Gastrocnemius medialis (tissue), 4 donors: ENCODE results near the gene CTNNA2.

Experiments used
- POLR2A ChIP-seq, 2 donors: fragments of 450-650 bp; IDR thresholded peaks; one replicate each; pipeline ENCODE4 v1.6.1; 2017; ENCODE audit warnings: antibody characterized with exemption in 2 of 2, mild to moderate bottlenecking in 2 of 2, moderate library complexity in 2 of 2
- TF ChIP-seq, protein P1 (sequence below), 5 experiments: fragments of 450-650 bp in 3 of 5; fragments of 200-600 bp in 2 of 5; sonication (generic) in 2 of 5; IDR thresholded peaks in 4 of 5; conservative IDR thresholded peaks in 1 of 5; 1 replicate in 4 of 5; 2 replicates in 1 of 5; pipeline ENCODE4 v1.5.1; 2016 to 2019; ENCODE audit warnings: antibody characterized with exemption in 5 of 5, mild to moderate bottlenecking in 3 of 5, moderate library complexity in 3 of 5

DNA sequence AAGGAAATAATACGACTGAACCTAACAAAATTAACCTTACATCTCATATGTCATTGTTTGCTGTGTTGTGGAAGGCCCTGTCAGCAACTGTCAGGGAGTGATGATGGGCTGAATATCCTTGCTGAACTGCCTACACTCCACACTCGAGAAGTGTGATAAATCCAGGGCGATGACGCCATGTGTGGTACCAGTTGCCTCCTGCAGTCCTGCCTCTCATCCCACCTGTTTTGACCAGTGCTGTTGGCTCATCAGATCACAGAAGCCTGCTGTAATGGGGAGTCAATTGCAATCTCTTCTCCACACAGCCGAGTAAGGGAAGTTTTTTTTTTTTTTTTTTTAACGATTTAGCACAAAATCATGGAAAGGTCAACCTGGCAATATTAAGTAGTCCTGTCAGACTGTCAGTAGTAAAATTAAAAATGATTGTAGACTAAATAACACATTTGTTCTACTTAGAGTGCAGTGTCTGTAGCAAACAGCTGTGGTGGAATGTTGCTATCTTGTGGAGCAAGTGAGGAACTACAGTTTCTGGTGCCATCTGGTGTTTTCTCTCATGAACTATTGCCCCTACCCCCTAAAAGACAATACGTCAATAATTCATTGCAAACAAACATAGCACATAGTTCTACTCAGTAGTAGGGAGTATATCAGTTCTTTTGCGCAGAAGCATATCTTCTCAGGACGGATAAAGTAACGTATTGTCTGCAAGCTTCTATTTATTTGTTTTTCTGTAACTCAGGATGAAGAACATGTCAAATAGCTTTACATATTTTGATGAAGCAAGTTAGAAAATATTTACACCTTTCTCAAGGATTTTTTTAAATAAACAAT lies 347.6 kb downstream of the CTNNA2 start:
- TF ChIP-seq, protein P1, sequence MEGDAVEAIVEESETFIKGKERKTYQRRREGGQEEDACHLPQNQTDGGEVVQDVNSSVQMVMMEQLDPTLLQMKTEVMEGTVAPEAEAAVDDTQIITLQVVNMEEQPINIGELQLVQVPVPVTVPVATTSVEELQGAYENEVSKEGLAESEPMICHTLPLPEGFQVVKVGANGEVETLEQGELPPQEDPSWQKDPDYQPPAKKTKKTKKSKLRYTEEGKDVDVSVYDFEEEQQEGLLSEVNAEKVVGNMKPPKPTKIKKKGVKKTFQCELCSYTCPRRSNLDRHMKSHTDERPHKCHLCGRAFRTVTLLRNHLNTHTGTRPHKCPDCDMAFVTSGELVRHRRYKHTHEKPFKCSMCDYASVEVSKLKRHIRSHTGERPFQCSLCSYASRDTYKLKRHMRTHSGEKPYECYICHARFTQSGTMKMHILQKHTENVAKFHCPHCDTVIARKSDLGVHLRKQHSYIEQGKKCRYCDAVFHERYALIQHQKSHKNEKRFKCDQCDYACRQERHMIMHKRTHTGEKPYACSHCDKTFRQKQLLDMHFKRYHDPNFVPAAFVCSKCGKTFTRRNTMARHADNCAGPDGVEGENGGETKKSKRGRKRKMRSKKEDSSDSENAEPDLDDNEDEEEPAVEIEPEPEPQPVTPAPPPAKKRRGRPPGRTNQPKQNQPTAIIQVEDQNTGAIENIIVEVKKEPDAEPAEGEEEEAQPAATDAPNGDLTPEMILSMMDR (IDR thresholded peaks at IDR 0.05 in 4 of 5, conservative IDR thresholded peaks at IDR 0.05 in 1 of 5), result no peak
- TF ChIP-seq POLR2A (IDR thresholded peaks at IDR 0.05), result no peak
